IPS-NIHi7 (cell line): ENCODE data around the gene UBASH3B.

Experiments
- DNase-seq: peaks from one replicate; pipeline ENCODE4 v3.0.0; 2012; ENCODE audit warnings: mixed read lengths; ENCODE audit errors: extremely low spot score

The UBASH3B gene

GRCh38 chr11:122755409-122755808 is 99.9 kb downstream of the UBASH3B start:
- DNase-seq = peak; percentile 61

DNA sequence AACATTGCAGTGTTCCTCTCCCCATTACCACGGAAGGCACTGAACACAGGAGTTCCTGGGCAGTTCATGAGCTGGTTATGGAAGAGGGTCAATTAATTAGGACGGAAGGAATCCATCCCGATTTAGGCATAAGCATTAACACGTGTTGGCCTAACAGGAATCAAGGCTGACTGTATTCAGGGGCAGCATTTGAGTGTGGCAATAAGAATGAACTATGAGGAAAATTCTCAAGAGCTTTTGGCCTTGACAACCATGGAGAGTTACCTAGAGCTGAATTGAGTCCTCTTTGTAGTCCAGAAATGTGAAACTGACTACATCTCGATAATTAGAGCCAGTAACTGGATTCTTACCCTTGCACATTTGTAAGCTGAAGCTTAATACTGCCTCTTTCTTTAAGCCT is 100.4 kb downstream of the UBASH3B start:
- no peak for DNase-seq

GRCh38 chr11:122756417-122756816 is 100.9 kb downstream of the UBASH3B start:
- DNase-seq = no peak

GRCh38 chr11:122757201-122757600 is 101.7 kb downstream of the UBASH3B start:
- DNase-seq = no peak

GRCh38 chr11:122758339-122758738 is 102.8 kb downstream of the UBASH3B start:
- DNase-seq = no peak

DNA sequence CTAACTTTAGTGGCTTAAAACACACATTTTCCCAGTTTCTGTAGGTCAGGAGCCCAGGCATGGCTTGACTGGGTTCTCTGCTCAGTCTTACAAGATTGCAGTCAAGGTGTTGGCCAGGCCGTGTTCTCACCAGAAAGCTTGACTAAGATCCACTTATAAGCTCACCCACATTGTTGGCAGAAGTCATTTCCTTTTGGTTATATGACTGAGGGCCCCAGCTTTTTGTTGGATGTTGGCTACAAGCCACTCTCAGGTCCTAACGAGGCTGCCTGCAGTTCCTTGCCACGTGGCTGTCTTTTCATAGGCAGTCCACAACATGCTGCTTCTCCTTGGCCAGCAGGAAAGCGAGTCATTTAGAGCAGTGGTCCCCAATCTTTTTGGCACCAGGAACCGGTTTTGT is 103.5 kb downstream of the UBASH3B start:
- DNase-seq = no peak

GRCh38 chr11:122763108-122763507 is 107.6 kb downstream of the UBASH3B start:
- no peak for DNase-seq

GRCh38 chr11:122764371-122765090 is 109.0 kb downstream of the UBASH3B start:
- no peak for DNase-seq

DNA sequence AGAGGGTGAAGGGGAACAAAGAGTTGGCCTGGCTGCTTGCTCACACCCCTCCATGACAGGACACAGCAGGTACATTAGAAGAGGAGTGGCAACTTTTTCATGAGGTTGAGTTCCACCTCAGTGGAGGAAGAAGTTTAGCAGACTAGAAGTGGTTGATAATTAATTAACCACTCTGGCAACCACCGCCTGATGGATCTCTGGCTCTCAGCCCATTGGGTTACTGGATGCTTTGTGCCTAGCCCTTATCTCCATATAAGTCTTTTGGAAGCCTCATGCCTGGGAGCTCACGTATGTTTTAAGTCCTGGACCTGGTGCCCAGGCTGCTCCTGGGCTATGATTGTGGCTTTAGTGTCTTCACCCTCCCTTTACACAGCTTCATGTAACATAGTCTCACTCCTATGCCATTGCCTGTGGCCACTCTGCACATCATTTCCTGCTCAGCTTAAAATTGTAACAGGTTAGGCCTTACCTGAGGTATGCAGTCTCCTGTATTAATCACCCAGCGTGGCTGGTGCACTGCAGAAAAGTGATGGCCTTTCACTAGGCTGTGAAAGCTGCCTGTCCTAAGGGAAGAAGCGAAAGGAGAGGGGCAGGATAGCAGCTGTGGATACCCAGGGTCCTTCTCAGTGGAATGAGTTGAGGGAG is 110.1 kb downstream of the UBASH3B start:
- DNase-seq = no peak

DNA sequence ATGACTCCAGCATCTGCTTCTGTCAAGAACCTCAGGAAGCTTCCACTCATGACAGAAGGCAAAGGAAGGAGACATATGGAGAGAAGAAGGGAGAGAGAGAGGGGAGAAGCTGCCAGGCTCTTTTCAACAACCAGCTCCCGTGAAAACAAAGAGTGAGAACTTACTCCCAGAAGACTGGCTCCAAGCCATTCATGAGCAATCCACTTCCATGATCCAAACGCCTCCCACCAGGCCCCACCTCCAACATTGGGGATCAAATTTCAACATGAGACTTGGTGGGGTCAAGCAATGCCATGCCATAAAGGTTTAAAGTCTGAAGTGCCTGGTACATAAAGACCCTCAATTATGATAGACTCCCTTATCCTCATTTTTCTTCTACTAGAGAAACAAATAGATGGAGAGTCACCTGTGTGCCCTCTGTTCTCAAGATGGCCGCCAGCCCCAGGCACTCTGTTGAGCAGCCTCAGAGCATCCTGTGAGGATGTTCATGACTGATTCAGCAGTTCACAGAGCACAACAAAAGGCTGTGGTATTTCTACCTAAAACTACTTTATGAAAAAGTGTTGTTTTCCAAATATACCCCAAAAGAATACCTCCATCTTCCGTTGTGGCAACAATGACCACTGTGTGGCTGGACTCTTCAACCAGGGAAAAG is 113.7 kb downstream of the UBASH3B start:
- DNase-seq = no peak

- no peak for DNase-seq
These were observed 117.4 kb downstream of the UBASH3B start for GRCh38 chr11:122772945-122773344.

DNA sequence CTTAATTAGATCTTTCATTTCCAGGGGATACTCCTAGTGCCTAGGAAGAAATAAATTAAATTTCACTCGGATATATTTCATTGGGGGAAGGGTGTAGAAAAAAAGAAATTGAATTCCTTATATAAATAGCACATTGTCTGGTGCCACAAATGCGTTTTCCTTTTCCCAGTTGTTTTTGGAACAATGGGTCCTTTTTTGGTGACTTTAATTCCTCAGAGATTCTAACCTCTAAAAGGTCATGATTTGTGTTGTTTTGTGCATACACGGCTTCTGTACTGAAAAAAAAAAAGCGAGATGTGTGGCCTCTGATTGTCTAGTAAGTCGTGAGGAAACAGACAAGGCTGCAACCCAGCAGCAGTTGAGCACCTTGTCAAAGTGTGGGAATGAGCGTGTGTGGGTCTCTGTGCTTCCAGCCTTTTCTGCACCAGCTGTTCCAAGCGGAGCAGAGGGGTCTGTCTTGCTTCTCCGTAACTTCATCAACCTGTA is 118.3 kb downstream of the UBASH3B start:
- no peak for DNase-seq

DNA sequence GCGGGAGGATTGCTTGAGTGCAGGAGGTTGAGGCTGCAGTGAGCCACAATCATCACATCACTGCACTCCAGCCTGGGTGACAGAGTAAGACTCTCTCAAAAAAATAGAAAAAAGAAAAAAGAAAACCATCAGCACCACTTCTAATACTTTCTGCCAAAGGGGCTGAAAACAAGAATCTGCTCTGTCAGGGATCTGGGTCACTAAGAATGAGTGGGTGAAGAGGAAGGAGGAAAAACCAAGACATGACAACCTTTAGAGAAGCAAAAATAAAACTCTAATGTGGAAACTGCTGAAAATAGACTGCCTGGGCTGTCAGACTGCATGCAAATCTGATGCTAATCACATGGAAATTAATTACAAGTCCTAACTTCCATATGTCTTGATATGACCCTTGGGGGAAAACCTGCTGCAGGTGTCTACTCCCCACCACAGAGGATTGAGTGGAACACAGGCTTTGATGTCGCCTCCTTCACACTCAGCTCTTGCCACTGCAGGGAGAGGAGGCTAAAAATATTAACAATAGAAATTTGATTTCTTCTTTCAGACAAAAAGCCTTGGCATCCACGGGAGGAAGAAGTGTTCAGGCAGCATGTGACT is 120.3 kb downstream of the UBASH3B start:
- no peak for DNase-seq

- no peak for DNase-seq
These were observed 121.0 kb downstream of the UBASH3B start for GRCh38 chr11:122776546-122776945.

GRCh38 chr11:122777343-122777742 is 121.8 kb downstream of the UBASH3B start:
- DNase-seq = no peak

GRCh38 chr11:122778148-122778547 is 122.6 kb downstream of the UBASH3B start:
- DNase-seq = no peak

GRCh38 chr11:122779047-122779629 is 123.6 kb downstream of the UBASH3B start:
- no peak for DNase-seq

DNA sequence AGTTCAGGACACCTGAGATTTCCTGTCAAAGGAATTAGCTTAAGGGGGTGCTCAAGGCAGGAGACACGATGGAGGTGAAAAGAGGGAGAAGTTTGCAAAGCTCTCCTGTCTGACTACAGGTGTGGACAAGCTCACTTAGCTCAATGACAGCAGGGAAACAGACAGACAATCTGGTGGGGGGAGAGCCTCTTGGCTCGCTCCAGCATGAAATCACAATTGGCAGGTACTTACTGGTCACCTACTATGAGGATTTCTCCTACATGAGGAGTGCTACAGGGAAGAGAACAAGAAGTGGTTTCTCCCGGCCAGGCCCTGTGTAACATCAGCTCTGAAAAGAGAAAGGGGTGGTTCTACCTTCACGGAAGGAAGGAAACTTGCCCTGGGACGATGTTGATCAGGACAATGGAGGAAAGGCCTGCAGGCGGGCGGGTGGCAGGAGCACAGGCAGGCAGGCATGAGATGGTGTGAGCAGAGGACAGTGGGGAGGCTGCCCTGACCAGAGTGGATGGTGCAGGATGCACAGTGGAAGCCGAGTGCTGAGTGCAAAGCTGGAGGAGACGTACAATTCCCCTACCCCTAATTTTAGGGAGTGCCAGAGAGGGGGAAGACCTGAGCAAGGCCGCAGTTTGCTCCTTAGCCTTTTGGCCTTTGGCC is 124.9 kb downstream of the UBASH3B start:
- DNase-seq = no peak

GRCh38 chr11:122781378-122782195 is 126.1 kb downstream of the UBASH3B start:
- DNase-seq = peak; percentile 95

- no peak for DNase-seq
These were observed 126.7 kb downstream of the UBASH3B start for GRCh38 chr11:122782222-122782621.
